Measurements from ENCODE around the gene COMP. TPM values are rescaled to one million over a fixed set of nuclear protein-coding genes. Genes with fewer than 3 reads are reported as not detected.

COMP gene
- total RNA-seq, 1 experiment from 2014 or later = 0.54 TPM

DNA sequence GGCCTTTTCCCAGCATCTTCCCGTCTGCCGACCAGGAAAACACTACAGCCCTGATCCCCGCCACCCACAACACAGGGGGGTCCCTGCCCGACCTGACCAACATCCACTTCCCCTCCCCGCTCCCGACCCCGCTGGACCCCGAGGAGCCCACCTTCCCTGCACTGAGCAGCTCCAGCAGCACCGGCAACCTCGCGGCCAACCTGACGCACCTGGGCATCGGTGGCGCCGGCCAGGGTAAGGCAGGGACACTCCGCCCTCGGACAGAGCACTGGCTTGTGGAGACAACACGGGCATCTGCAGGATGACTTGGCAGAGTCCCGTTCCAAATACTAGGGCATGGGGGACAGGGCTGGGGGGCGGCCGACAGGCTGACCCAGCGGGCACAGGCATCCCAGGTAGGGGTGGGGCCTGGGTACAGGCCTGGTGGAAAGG lies 31.1 kb downstream of the COMP start:
- in situ Hi-C loops (cut with HindIII; ENCODE audit: low sequenced_read_pairs) = no loop called here

DNA sequence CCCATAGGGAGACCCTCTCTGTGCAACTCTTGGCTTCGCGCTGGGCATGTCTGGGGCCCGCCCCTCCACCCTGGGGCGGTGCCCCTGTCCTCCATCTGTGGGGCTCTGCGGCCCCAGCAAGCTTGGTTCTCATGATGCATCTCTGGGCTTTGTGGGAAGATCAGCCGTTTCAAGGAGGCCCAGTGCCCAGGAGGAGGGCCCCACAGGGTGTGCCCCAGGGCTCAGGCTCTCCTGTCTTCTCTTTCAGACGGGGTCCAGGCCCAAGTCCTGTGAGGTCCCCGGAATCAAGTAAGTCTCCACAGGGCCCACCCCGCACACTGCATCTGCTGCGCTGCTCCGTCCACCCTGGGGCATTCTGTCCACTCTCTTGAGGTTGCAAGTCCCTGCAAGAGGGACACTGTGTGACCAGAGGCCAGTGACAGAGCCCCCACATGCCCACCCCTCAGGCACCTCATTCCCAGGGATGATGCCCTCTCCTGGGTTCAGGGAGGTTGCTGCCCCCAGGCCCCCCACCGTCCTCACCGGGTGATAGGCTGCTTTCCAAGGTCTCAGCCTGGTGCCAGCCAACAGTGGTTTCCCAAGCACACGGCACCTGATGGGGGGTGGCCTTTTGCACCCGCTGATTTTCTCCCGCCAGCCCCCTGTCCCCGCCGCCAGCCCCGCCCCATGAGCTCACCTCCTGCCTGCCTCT lies 31.7 kb downstream of the COMP start:
- in situ Hi-C loops (cut with HindIII; ENCODE audit: low sequenced_read_pairs) = no loop called here
- no peak for DNase-seq (ENCODE audit: low spot score)

More for the DNA sequence above, 31.1 kb downstream of the COMP start:
- DNase-seq (ENCODE audit: low spot score) = no peak

GRCh38 chr19:18756896-18757295 lies 34.2 kb downstream of the COMP start:
- in situ Hi-C loops (cut with HindIII; ENCODE audit: low sequenced_read_pairs) = no loop called here
- DNase-seq (ENCODE audit: low spot score) = no peak

DNA sequence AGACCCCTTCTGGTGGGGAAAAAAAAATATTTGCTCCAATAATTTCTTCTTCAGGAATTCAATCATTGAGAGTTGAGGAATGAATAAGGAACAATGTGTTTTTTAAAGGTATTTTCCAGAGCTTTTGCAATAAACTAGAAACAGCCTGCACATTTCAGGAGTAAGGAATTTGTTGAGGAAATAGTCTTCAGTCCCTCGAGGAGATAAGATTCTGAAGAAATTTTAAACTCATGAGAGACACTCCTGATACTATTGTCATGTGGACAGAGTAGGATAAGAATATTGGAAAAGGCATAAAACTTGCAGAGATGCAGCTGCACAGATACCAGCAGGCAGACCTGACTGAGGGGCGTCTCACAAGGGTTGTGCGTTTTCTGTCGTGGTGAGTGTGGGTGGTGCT lies 36.6 kb downstream of the COMP start:
- in situ Hi-C loops (cut with HindIII; ENCODE audit: low sequenced_read_pairs) = no loop called here

GRCh38 chr19:18751571-18751970 lies 39.5 kb downstream of the COMP start:
- DNase-seq (ENCODE audit: low spot score) = no peak
- in situ Hi-C loops (cut with HindIII; ENCODE audit: low sequenced_read_pairs) = no loop called here

More for the DNA sequence above, 36.6 kb downstream of the COMP start:
- no peak for DNase-seq (ENCODE audit: low spot score)

DNA sequence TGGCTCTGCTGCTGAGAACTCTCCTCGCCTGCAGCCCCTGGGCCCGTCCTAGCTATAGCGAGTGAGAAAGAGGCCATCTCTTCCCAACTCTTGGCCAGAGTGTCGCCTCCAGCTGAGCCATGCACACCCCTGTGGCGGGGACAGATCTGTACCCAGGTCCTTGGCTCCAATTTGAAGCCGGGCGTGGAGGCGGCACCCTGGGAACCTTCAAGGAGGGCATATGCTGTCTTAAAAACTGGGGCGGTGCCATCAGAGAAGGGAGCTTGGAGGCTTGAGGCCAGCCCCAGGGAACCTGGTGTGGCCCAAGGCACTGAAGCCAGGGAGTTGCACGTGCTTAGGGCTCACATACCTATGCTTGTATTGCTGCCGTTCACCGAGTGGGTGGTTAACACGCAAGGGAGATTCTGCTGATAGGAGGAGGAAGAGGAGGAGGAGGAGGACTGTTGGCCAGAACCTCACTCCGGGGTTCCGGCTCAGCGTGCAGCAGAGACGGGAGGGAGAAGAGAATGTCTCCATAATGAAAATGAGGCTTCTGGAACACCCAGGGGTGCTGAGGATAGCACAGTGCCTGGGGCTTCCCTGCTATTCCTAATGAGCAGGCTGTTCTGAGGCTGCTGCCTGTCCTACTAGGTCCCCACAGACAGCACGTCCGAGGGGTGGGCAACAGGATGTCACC lies 40.7 kb downstream of the COMP start:
- in situ Hi-C loops (cut with HindIII; ENCODE audit: low sequenced_read_pairs) = no loop called here
- DNase-seq (ENCODE audit: low spot score) = peak; percentile 89

- no peak for DNase-seq (ENCODE audit: low spot score)
- in situ Hi-C loops (cut with HindIII; ENCODE audit: low sequenced_read_pairs) = no loop called here
These were observed 41.5 kb downstream of the COMP start for GRCh38 chr19:18749362-18750231.

DNA sequence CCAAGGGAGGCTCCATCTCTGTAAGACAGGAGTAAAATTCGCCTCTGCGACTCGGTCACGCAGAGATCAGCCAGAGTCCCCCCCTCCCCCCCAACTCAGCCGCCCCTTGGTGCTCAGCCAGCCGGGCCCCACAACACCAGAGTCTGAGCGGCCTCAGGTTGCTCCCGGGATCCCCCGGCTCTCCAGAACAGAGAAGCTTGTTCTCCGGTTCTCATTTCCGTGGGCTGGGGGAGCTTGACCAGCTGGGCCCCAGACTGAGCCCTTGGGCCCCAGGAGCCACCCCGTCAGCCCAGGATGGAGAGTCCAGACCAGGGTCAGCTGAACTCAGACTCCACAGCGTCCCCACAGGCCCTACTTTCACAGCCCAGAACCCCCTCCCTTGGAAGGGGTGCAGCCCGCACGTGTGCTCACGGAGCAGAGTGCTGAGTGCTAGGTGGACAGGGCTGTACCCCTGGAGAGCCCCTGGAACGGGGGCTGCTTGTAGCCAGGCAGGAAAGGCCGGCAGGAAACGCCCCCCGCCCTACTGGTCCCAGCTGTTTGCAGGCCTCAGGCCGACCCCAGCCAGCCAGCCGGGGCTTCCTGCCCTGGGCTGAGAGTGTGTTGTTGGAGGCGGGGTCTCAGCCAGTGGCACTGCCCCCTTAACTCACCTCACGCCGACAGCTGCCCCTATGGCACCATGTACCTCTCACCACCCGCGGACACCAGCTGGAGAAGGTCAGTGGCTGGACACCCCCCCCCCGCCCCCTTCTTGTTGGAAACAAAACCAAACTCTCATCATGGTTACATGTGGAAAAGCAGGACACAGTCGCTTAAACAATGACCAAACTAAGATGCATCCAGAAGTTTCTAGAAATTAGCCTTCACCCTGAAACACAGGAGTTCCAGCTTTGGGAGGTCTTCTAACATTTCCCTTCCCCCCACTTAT lies 44.4 kb downstream of the COMP start:
- DNase-seq (ENCODE audit: low spot score) = no peak
- in situ Hi-C loops (cut with HindIII; ENCODE audit: low sequenced_read_pairs) = no loop called here

DNA sequence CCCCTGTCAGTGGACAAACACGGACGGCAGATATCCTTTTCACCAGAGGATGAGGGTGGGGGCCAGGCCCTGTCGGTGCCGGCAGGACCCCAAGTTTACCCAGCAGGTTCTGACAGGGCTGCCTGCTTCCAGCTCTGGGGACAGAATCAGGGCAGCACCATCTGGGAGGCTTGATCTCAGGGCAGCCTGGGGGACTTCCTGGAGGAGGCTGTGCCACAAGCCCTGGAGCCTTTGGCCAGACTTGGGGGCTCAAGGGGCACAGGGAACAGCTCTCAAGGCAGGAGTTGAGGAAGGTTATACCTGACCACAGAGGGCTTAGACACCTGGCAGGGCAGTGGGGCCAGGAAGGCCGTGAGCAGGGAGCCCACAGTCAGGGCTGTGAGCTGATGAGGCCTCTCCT lies 45.2 kb downstream of the COMP start:
- DNase-seq (ENCODE audit: low spot score) = no peak
- in situ Hi-C loops (cut with HindIII; ENCODE audit: low sequenced_read_pairs) = no loop called here

- DNase-seq (ENCODE audit: low spot score) = peak; percentile 98
- in situ Hi-C loops (cut with HindIII; ENCODE audit: low sequenced_read_pairs) = no loop called here
These were observed 45.9 kb downstream of the COMP start for GRCh38 chr19:18745012-18745735.

DNA sequence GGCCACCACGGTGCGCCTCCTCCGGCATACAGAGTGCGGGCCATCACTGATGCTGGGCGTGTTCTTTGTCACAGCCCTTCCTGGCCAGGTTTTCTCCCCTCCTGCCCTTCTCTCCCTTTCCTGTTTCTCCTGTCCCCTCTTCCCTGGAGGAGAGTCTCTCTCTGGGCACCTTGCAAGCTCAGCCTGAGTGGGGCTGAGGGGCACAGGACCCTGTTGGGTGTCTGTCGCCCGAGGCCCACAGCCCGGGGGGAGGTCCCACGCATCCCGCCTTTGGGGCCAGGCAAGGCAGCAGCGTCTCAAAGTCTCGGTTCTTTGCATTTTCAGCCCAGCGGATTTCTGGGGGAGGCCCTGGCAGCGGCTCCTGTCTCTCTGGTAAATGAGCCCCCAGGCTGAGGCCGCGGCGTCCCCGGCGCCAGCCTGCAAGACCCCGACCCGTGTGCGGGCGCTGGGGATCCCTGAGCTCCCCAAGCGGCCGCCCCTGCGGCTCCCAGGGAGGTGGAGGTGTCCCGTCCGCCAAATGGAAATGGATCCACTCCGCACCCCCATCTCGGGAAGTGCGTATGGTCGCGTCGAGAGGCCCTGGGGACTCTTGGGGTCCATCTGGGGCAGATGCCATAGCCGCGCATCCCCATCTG lies 47.2 kb downstream of the COMP start:
- in situ Hi-C loops (cut with HindIII; ENCODE audit: low sequenced_read_pairs) = no loop called here
- DNase-seq (ENCODE audit: low spot score) = no peak

GRCh38 chr19:18742838-18743783 lies 48.0 kb downstream of the COMP start:
- DNase-seq (ENCODE audit: low spot score) = no peak
- in situ Hi-C loops (cut with HindIII; ENCODE audit: low sequenced_read_pairs) = no loop called here

DNA sequence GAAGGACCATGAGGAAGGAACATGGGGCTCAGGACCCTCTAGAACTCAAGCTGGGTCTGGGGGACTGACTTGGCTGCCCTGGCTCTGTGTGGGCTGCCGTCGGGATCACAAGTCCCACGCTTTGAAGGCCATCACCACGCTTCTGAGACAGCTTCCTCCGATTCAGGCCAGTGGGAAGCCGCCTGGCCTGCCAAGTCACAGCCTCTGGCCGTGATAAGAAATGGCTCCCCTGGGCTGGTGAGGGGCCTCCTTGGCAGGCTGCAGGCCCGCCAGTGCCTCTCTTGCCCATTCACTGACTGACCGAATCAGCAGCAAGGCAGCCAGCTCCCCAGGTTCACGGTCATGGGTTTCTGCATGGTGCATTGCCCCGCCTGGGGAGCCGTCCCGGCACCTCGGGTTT lies 48.8 kb downstream of the COMP start:
- in situ Hi-C loops (cut with HindIII; ENCODE audit: low sequenced_read_pairs) = no loop called here
- no peak for DNase-seq (ENCODE audit: low spot score)

- in situ Hi-C loops (cut with HindIII; ENCODE audit: low sequenced_read_pairs) = no loop called here
- DNase-seq (ENCODE audit: low spot score) = no peak
These were observed 49.7 kb downstream of the COMP start for GRCh38 chr19:18741124-18742121.

DNA sequence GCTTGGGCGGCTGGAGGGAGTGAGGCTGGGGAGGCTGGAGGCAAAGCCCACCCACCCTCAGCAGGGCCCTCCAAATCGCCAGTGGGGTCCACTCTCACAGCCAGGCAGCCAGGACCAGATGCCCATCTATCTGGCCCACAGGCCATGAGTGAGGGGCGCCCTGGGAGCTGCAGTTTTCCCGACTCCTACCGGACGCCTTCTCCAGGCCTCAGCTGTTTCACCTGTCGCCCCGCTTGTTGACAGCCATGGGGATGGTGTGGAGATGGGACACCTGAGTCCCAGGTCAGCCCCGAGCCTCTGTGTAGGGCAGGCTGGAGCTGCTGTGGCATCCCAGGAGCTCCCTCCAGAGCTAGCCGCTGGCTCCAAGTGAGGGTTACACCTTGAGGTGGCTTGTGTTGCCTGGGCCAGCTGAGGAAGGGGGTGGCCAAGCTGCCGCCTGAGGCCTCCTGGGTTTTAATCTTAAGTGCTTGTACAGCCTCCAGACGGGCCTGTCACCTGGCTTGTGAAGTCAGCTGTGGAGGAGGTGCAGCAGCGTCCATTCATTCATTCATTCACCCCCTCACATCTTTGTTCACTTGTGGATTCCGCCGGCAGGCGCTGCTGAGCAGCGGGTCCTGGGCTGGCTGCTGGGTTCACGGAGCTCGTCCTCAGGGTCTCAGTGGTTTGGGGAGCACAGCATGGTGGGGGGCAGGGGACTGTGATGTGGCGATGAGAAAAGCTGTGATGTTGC lies 52.0 kb downstream of the COMP start:
- in situ Hi-C loops (cut with HindIII; ENCODE audit: low sequenced_read_pairs) = no loop called here

More for the DNA sequence above, 52.0 kb downstream of the COMP start:
- DNase-seq (ENCODE audit: low spot score) = no peak

Data from G401 (cell line).